ENCODE measurements around the gene VTI1A.

VTI1A gene

GRCh38 chr10:112666094-112666493 is 219.1 kb downstream of the VTI1A start:
- H3K4me1 ChIP-seq (ENCODE audit: control insufficient read depth, insufficient read depth, low read length), result no peaks in the 10 kb centered on the region
- no peaks in the 10 kb centered on the region for H3K9me3 ChIP-seq (ENCODE audit: control insufficient read depth, insufficient read depth, low read depth, low read length)
- peaks cover 0 to 5% of the 10 kb centered on the region in 2 experiments; a peak in 1 of 3 replicates for H3K36me3 ChIP-seq (ENCODE audit: control insufficient read depth in 2 of 2, insufficient read depth in 1 of 2, low read length in 2 of 2)
- H3K4me3 ChIP-seq (ENCODE audit: low read depth, low read length), result no peak overlapping the region
- TF ChIP-seq ZNF362 (tag by site-specific recombination; IDR thresholded peaks at IDR 0.05), result no peak
- no peak for TF ChIP-seq ZFHX2 (tag by site-specific recombination; conservative IDR thresholded peaks at IDR 0.05)
- TF ChIP-seq ZNF707 (tag by site-specific recombination; IDR thresholded peaks at IDR 0.05), result no peak
- TF ChIP-seq ZNF223 (tag by site-specific recombination; IDR thresholded peaks at IDR 0.05), result no peak
- no peak for TF ChIP-seq ZFP41 (tag by site-specific recombination; IDR thresholded peaks at IDR 0.05; ENCODE audit: borderline replicate concordance)
- TF ChIP-seq, protein P1, sequence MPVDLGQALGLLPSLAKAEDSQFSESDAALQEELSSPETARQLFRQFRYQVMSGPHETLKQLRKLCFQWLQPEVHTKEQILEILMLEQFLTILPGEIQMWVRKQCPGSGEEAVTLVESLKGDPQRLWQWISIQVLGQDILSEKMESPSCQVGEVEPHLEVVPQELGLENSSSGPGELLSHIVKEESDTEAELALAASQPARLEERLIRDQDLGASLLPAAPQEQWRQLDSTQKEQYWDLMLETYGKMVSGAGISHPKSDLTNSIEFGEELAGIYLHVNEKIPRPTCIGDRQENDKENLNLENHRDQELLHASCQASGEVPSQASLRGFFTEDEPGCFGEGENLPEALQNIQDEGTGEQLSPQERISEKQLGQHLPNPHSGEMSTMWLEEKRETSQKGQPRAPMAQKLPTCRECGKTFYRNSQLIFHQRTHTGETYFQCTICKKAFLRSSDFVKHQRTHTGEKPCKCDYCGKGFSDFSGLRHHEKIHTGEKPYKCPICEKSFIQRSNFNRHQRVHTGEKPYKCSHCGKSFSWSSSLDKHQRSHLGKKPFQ (tag by site-specific recombination; IDR thresholded peaks at IDR 0.05), result no peak
- no peak for TF ChIP-seq ZNF654 (tag by site-specific recombination; IDR thresholded peaks at IDR 0.05; ENCODE audit: low read depth)
- no peak for TF ChIP-seq ZBTB7A (tag by site-specific recombination; IDR thresholded peaks at IDR 0.05; ENCODE audit: low read depth)
- no peak for TF ChIP-seq HIC1 (tag by site-specific recombination; IDR thresholded peaks at IDR 0.05)
- no peak for TF ChIP-seq ZNF133 (tag by site-specific recombination; IDR thresholded peaks at IDR 0.05)
- TF ChIP-seq SCRT2 (tag by site-specific recombination; IDR thresholded peaks at IDR 0.05), result no peak
- no peak for TF ChIP-seq ZNF132 (tag by site-specific recombination; IDR thresholded peaks at IDR 0.05; ENCODE audit: borderline replicate concordance)
- TF ChIP-seq ZFP37 (tag by site-specific recombination; IDR thresholded peaks at IDR 0.05), result no peak
- no peak for TF ChIP-seq IKZF3 (tag by site-specific recombination; IDR thresholded peaks at IDR 0.05)
- TF ChIP-seq ZNF311 (tag by site-specific recombination; IDR thresholded peaks at IDR 0.05; ENCODE audit: borderline replicate concordance), result no peak
- TF ChIP-seq ZNF473 (tag by site-specific recombination; IDR thresholded peaks at IDR 0.05), result no peak
- no peak for TF ChIP-seq REPIN1 (tag by site-specific recombination; IDR thresholded peaks at IDR 0.05; ENCODE audit: low read depth)
- TF ChIP-seq GLIS1 (tag by site-specific recombination; IDR thresholded peaks at IDR 0.05), result no peak
- TF ChIP-seq PRDM10 (tag by site-specific recombination; IDR thresholded peaks at IDR 0.05), result no peak
- TF ChIP-seq BCL11B (tag by site-specific recombination; IDR thresholded peaks at IDR 0.05; ENCODE audit: low read depth), result no peak
- H3K27ac ChIP-seq (ENCODE audit: extremely low read depth, low read depth, low read length), result no peak overlapping the region
- ChIA-PET CTCF (interaction anchor here (0.6 to 0.9 kb wide), 3 partner anchors 18 to 1013 kb away, joined by 3 to 5 read pairs (median 4); no protein-coding TSS in a partner anchor), POLR2A (no interaction called here)
